ENCODE results near the gene ASB13.

The ASB13 gene

GRCh38 chr10:5603848-5604170 lies 62.6 kb downstream of the ASB13 start:
- CTCF ChIA-PET = interaction anchor here (2.4 kb wide), 1 partner anchor 20 kb away, joined by 6 read pairs; no protein-coding TSS in a partner anchor
- POLR2A ChIA-PET = no interaction called here
- DNase-seq (ENCODE audit: extremely low spot score) = no peak

DNA sequence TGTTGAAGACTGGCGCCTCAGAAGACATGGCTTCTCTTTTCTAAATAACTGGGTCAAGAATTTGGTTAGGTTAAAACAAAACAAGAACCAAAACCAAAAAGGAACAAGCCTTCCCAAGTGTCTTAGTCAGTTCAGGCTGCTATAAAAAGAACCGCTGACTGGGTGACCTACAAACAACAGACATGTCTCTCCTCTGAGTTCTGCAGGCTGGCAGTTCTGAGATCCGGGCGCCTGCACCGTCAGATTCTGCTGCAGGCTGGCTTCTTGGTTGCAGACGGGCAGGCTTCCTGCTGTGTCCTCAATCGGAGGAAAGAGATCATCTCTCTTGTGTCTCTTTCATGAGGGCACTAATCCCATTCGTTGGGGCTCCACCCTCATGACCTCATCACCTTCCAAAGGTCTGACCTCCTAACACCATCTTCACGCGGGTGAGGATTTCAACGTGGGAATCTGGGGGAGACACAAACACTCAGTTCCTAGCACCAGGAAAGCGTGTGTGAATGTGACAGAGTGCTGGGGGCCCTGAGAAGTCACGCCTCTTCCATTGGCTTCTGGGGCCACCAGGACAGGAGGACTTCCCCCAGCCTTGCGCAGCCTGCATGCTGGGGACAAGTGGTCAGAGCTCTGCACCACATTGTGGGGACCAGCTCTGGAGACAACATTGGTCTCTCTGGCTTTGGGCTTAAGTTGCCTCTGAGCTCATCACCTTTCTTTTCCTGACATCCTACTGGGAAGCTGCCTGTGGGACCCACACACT lies 63.1 kb downstream of the ASB13 start:
- TF ChIP-seq, protein P1, sequence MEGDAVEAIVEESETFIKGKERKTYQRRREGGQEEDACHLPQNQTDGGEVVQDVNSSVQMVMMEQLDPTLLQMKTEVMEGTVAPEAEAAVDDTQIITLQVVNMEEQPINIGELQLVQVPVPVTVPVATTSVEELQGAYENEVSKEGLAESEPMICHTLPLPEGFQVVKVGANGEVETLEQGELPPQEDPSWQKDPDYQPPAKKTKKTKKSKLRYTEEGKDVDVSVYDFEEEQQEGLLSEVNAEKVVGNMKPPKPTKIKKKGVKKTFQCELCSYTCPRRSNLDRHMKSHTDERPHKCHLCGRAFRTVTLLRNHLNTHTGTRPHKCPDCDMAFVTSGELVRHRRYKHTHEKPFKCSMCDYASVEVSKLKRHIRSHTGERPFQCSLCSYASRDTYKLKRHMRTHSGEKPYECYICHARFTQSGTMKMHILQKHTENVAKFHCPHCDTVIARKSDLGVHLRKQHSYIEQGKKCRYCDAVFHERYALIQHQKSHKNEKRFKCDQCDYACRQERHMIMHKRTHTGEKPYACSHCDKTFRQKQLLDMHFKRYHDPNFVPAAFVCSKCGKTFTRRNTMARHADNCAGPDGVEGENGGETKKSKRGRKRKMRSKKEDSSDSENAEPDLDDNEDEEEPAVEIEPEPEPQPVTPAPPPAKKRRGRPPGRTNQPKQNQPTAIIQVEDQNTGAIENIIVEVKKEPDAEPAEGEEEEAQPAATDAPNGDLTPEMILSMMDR (IDR thresholded peaks at IDR 0.05; ENCODE audit: control extremely low read depth, extremely low read depth, low read depth, missing control alignments) = no peak
- DNase-seq (ENCODE audit: extremely low spot score) = no peak
- CTCF ChIA-PET = interaction anchor here (1.2 to 1.4 kb wide), 2 partner anchors 10 to 161 kb away, joined by 3 to 4 read pairs; no protein-coding TSS in a partner anchor
- POLR2A ChIA-PET = no interaction called here

More at GRCh38 chr10:5603848-5604170, 62.6 kb downstream of the ASB13 start:
- TF ChIP-seq, protein P1 (IDR thresholded peaks at IDR 0.05; ENCODE audit: control extremely low read depth, extremely low read depth, low read depth, missing control alignments) = no peak

GRCh38 chr10:5601826-5602495 lies 64.4 kb downstream of the ASB13 start:
- DNase-seq (ENCODE audit: extremely low spot score) = no peak
- TF ChIP-seq, protein P1 (IDR thresholded peaks at IDR 0.05; ENCODE audit: control extremely low read depth, extremely low read depth, low read depth, missing control alignments) = no peak
- POLR2A ChIA-PET = no interaction called here
- CTCF ChIA-PET = interaction anchor here (1.2 to 2.0 kb wide), 4 partner anchors 11 to 159 kb away, joined by 3 to 11 read pairs (median 4); no protein-coding TSS in a partner anchor

GRCh38 chr10:5600908-5601307 lies 65.5 kb downstream of the ASB13 start:
- TF ChIP-seq, protein P1 (IDR thresholded peaks at IDR 0.05; ENCODE audit: control extremely low read depth, extremely low read depth, low read depth, missing control alignments) = no peak
- ChIA-PET CTCF (interaction anchor here (1.5 to 2.0 kb wide), 2 partner anchors 22 to 29 kb away, joined by 4 to 11 read pairs; no protein-coding TSS in a partner anchor), POLR2A (no interaction called here)
- DNase-seq (ENCODE audit: extremely low spot score) = no peak

GRCh38 chr10:5599613-5600520 lies 66.5 kb downstream of the ASB13 start:
- ChIA-PET POLR2A (no interaction called here), CTCF (interaction anchor here (1.4 to 2.0 kb wide), 3 partner anchors 23 to 156 kb away, joined by 3 to 11 read pairs (median 7); no protein-coding TSS in a partner anchor)
- TF ChIP-seq, protein P1 (IDR thresholded peaks at IDR 0.05; ENCODE audit: control extremely low read depth, extremely low read depth, low read depth, missing control alignments) = no peak
- no peak for DNase-seq (ENCODE audit: extremely low spot score)
